HepG2 (cell line): ENCODE data around the gene ZSCAN2. TPM values are rescaled to one million over a fixed set of nuclear protein-coding genes. Genes with fewer than 3 reads are reported as not detected.

ENCODE experiments used
- ADNP ChIP-seq: sonication (generic); formaldehyde crosslinking; IDR thresholded peaks from 2 replicates; pipeline ENCODE4 v1.4.0; 2020; ENCODE audit warnings: missing genetic modification reagents
- ARNT ChIP-seq: fragments of 450-650 bp; IDR thresholded peaks from 2 replicates; pipeline ENCODE4 v1.6.1; 2017
- BORCS8-MEF2B ChIP-seq: sonication (generic); formaldehyde crosslinking; IDR thresholded peaks from 2 replicates; pipeline ENCODE4 v1.8.0; 2022; ENCODE audit warnings: mild to moderate bottlenecking, missing genetic modification reagents
- ETV5 ChIP-seq: IDR thresholded peaks from 2 replicates; pipeline ENCODE4 v1.6.1; 2018; ENCODE audit warnings: missing biosample characterization, missing genetic modification reagents, inconsistent platforms, borderline replicate concordance
- HNRNPL ChIP-seq: fragments of 200-400 bp; formaldehyde crosslinking; IDR thresholded peaks from 2 replicates; pipeline ENCODE4 v1.6.1; 2017; ENCODE audit warnings: mild to moderate bottlenecking, low read depth, low read length
- KMT2B ChIP-seq: IDR thresholded peaks from 2 replicates; pipeline ENCODE4 v1.6.1; 2016; ENCODE audit warnings: missing genetic modification reagents, missing compliant biosample characterization
- MAF1 ChIP-seq: sonication (generic); formaldehyde crosslinking; IDR thresholded peaks from 2 replicates; pipeline ENCODE4 v1.5.0; 2020; ENCODE audit warnings: missing genetic modification reagents, borderline replicate concordance
- ONECUT2 ChIP-seq: sonication (generic); formaldehyde crosslinking; IDR thresholded peaks from 2 replicates; pipeline ENCODE4 v1.4.0; 2020; ENCODE audit warnings: missing genetic modification reagents
- PRPF4 ChIP-seq: fragments of 200-400 bp; formaldehyde crosslinking; IDR thresholded peaks from 2 replicates; pipeline ENCODE4 v1.6.1; 2016; ENCODE audit warnings: low read length, low read depth; ENCODE audit not compliant: poor library complexity, severe bottlenecking
- RAD21 ChIP-seq: fragments of 450-650 bp; formaldehyde crosslinking; IDR thresholded peaks from 2 replicates; pipeline ENCODE4 v1.5.0; 2020; ENCODE audit warnings: mild to moderate bottlenecking
- SUZ12 ChIP-seq: fragments of 150-350 bp; IDR thresholded peaks from 2 replicates; pipeline ENCODE4 v1.6.1; 2014; ENCODE audit warnings: low read depth, low read length
- ZBTB7A ChIP-seq: sonication (generic); formaldehyde crosslinking; IDR thresholded peaks from 2 replicates; pipeline ENCODE4 v1.8.0; 2022; ENCODE audit warnings: mild to moderate bottlenecking, missing genetic modification reagents
- ZIK1 ChIP-seq: sonication (generic); formaldehyde crosslinking; IDR thresholded peaks from 2 replicates; pipeline ENCODE4 v1.5.0; 2020; ENCODE audit warnings: mild to moderate bottlenecking, low read depth, missing genetic modification reagents, borderline replicate concordance
- ZNF296 ChIP-seq: sonication (generic); formaldehyde crosslinking; conservative IDR thresholded peaks from 2 replicates; pipeline ENCODE4 v1.5.0; 2020; ENCODE audit warnings: mild to moderate bottlenecking, missing genetic modification reagents
- ZNF337 ChIP-seq: sonication (generic); formaldehyde crosslinking; IDR thresholded peaks from 2 replicates; pipeline ENCODE4 v1.5.1; 2020; ENCODE audit warnings: missing genetic modification reagents, low read depth, mild to moderate bottlenecking, borderline replicate concordance
- ZNF558 ChIP-seq: sonication (generic); formaldehyde crosslinking; IDR thresholded peaks from 2 replicates; pipeline ENCODE4 v1.9.0; 2022; ENCODE audit warnings: mild to moderate bottlenecking, missing genetic modification reagents, borderline replicate concordance
- ZNF713 ChIP-seq: sonication (generic); formaldehyde crosslinking; IDR thresholded peaks from 2 replicates; pipeline ENCODE4 v1.4.0; 2020; ENCODE audit warnings: mild to moderate bottlenecking, missing genetic modification reagents
- ZNF75D ChIP-seq: sonication (generic); formaldehyde crosslinking; IDR thresholded peaks from 2 replicates; pipeline ENCODE4 v1.8.1; 2023; ENCODE audit warnings: missing genetic modification reagents, mild to moderate bottlenecking, borderline replicate concordance
- ZNF816 ChIP-seq: sonication (generic); formaldehyde crosslinking; IDR thresholded peaks from 2 replicates; pipeline ENCODE4 v1.8.0; 2022; ENCODE audit warnings: missing genetic modification reagents, mild to moderate bottlenecking, borderline replicate concordance
- polyA plus RNA-seq, 8 experiments: library from polyadenylated mRNA; depleted of rRNA in 3 of 8; stranded (reverse) in 7 of 8; unstranded in 1 of 8; fragments of >200 nt; fragmentation: Illumina TruSeq in 4 of 8; extraction: Trizol in 4 of 8; gene quantifications; 2 replicates each; pipeline versions ENCODE4 v1.2.1 to v1.2.3, GENCODE V29; 2011 to 2016; ENCODE audit warnings: low read depth in 4 of 8, missing spikeins in 1 of 8, mixed read lengths in 1 of 8; ENCODE audit not compliant: insufficient read depth in 1 of 8
- total RNA-seq, 5 experiments: library from RNA; depleted of rRNA; stranded (reverse); fragments of >200 nt; fragmentation: Illumina TruSeq; extraction: Trizol; gene quantifications; 2 replicates each; pipeline ENCODE4 v1.2.3, GENCODE V29; 2016; ENCODE audit warnings: low read depth in 1 of 5
- TF ChIP-seq, protein P1 (sequence below): sonication (generic); formaldehyde crosslinking; IDR thresholded peaks from 2 replicates; pipeline ENCODE4 v1.5.0; 2020; ENCODE audit warnings: missing genetic modification reagents, mild to moderate bottlenecking, borderline replicate concordance
- TF ChIP-seq, protein P2 (sequence below): sonication (generic); formaldehyde crosslinking; IDR thresholded peaks from 2 replicates; pipeline ENCODE4 v1.4.0; 2020; ENCODE audit warnings: mild to moderate bottlenecking, missing genetic modification reagents
- TF ChIP-seq, protein P3 (sequence below): sonication (generic); formaldehyde crosslinking; IDR thresholded peaks from 2 replicates; pipeline ENCODE4 v1.5.1; 2020; ENCODE audit warnings: mild to moderate bottlenecking, missing genetic modification reagents, moderate library complexity

Gene ZSCAN2
- total and polyA plus RNA-seq, 2 of the 13 experiments (the other 11 are each of a cell fraction or from before 2014, with no cell fraction given) = 11.4 to 21.5 TPM

DNA sequence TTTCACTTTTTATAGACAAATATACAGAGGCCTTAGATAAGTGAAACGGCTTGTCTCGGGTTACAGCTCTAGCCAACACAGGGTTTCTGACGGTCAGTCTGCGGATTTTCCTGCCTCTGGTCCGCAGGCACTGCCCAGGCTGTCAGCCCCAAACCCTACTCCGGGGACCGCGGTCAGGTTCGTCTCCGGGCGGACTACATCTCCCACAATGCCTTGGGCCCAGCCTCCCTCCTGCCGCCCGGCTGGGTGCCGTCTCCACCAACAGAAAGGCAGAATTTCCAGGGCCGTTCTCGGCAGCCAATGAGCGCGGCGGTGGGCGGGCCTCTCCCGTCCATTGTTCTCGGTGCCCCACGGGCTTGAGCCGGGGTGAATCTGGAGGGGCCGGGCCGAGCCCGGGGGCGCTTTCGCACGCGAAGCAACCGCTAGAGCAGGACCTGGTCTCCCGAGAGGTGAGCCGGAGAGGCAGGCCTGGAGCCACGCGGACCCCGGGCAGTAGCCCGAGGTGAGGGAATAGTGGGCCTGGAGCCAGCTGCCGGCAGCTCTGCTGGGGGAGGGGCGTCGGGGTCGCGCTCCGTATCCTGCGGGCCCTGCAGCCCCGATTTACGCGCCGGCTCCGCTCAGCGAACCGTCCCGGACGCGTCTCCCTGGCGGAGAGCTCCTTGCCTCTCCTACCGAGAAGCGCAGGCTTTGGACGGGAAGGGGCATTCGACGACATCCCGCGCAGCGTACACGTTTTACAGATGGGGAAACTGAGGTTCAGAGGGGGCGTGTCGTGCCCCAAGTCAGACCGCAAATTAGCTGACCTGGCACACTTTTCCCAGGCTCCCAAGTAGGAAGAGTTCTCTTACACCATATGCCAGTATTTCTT is at the start of gene ZSCAN2 (continued):
- peak; percentile 78; the same call in 1 of the 2 replicates for TF ChIP-seq ZNF558 (CRISPR knock-in tag)
- TF ChIP-seq SUZ12 = peak; percentile 55
- TF ChIP-seq HNRNPL = 0 out of 2 replicates have a peak, but pooled peaks have one; percentile 51
- TF ChIP-seq ZNF713 (CRISPR knock-in tag) = no peak
- 0 out of 2 replicates have a peak, but pooled peaks have one; percentile 59 for TF ChIP-seq ZNF296 (CRISPR knock-in tag)
- peak; percentile 56 for TF ChIP-seq KMT2B (CRISPR knock-in tag)
- no peak for TF ChIP-seq ZNF75D (CRISPR knock-in tag)
- no peak for TF ChIP-seq ADNP (CRISPR knock-in tag)
- TF ChIP-seq RAD21 = peak; percentile 48
- TF ChIP-seq PRPF4 = no peak
- TF ChIP-seq ETV5 = no peak; the same call in 1 of the 2 replicates
- TF ChIP-seq, protein P1, sequence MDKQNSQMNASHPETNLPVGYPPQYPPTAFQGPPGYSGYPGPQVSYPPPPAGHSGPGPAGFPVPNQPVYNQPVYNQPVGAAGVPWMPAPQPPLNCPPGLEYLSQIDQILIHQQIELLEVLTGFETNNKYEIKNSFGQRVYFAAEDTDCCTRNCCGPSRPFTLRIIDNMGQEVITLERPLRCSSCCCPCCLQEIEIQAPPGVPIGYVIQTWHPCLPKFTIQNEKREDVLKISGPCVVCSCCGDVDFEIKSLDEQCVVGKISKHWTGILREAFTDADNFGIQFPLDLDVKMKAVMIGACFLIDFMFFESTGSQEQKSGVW (CRISPR knock-in tag) = no peak
- TF ChIP-seq, protein P2, sequence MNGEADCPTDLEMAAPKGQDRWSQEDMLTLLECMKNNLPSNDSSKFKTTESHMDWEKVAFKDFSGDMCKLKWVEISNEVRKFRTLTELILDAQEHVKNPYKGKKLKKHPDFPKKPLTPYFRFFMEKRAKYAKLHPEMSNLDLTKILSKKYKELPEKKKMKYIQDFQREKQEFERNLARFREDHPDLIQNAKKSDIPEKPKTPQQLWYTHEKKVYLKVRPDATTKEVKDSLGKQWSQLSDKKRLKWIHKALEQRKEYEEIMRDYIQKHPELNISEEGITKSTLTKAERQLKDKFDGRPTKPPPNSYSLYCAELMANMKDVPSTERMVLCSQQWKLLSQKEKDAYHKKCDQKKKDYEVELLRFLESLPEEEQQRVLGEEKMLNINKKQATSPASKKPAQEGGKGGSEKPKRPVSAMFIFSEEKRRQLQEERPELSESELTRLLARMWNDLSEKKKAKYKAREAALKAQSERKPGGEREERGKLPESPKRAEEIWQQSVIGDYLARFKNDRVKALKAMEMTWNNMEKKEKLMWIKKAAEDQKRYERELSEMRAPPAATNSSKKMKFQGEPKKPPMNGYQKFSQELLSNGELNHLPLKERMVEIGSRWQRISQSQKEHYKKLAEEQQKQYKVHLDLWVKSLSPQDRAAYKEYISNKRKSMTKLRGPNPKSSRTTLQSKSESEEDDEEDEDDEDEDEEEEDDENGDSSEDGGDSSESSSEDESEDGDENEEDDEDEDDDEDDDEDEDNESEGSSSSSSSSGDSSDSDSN = peak; percentile 88
- TF ChIP-seq, protein P3, sequence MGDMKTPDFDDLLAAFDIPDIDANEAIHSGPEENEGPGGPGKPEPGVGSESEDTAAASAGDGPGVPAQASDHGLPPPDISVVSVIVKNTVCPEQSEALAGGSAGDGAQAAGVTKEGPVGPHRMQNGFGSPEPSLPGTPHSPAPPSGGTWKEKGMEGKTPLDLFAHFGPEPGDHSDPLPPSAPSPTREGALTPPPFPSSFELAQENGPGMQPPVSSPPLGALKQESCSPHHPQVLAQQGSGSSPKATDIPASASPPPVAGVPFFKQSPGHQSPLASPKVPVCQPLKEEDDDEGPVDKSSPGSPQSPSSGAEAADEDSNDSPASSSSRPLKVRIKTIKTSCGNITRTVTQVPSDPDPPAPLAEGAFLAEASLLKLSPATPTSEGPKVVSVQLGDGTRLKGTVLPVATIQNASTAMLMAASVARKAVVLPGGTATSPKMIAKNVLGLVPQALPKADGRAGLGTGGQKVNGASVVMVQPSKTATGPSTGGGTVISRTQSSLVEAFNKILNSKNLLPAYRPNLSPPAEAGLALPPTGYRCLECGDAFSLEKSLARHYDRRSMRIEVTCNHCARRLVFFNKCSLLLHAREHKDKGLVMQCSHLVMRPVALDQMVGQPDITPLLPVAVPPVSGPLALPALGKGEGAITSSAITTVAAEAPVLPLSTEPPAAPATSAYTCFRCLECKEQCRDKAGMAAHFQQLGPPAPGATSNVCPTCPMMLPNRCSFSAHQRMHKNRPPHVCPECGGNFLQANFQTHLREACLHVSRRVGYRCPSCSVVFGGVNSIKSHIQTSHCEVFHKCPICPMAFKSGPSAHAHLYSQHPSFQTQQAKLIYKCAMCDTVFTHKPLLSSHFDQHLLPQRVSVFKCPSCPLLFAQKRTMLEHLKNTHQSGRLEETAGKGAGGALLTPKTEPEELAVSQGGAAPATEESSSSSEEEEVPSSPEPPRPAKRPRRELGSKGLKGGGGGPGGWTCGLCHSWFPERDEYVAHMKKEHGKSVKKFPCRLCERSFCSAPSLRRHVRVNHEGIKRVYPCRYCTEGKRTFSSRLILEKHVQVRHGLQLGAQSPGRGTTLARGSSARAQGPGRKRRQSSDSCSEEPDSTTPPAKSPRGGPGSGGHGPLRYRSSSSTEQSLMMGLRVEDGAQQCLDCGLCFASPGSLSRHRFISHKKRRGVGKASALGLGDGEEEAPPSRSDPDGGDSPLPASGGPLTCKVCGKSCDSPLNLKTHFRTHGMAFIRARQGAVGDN (CRISPR knock-in tag) = peak; percentile 83
- TF ChIP-seq MAF1 (CRISPR knock-in tag) = no peak
- TF ChIP-seq ZNF337 (CRISPR knock-in tag) = peak; percentile 66; the same call in 1 of the 2 replicates
- no peak for TF ChIP-seq ZNF816 (CRISPR knock-in tag)
- TF ChIP-seq ARNT = no peak
- peak; percentile 36; the same call in 1 of the 2 replicates for TF ChIP-seq ZBTB7A (CRISPR knock-in tag)
- no peak for TF ChIP-seq ONECUT2 (CRISPR knock-in tag)
- TF ChIP-seq BORCS8-MEF2B (CRISPR knock-in tag) = no peak; the same call in none of the 2 replicates
- TF ChIP-seq ZIK1 (CRISPR knock-in tag) = 0 out of 2 replicates have a peak, but pooled peaks have one; percentile 53
